Common myeloid progenitor, CD34-positive (primary cell): Measurements from ENCODE around the gene DIPK1B.
A peak's percentile ranks its signal among the peaks of the same experiment; 100 is the strongest.
"Not testable (repeated sequence)": the region's sequence is repeated elsewhere in the genome, so short reads cannot be mapped to it uniquely, and the experiment has no call there.

Experiments used
- CTCF ChIA-PET: fragments of 350-600 bp; sonication (Branson Sonifier 250); formaldehyde crosslinking; loops from one replicate; lab custom pipeline; 2021; ENCODE audit warnings: antibody characterized with exemption; lab: Charles Lee
- POLR2A ChIA-PET: fragments of 350-600 bp; sonication (Branson Sonifier 250); formaldehyde crosslinking; loops from one replicate; lab custom pipeline; 2021; ENCODE audit warnings: antibody characterized with exemption; lab: Charles Lee
- DNase-seq, 3 donors: peaks; one replicate each; pipeline versions ENCODE4 v3.0.0 to v3.0.0-alpha.2; 2013
- H3K27ac ChIP-seq, 2 experiments: 1 replicate in 1 of 2; 2 replicates in 1 of 2; pipeline ENCODE4 v1.7.0; 2013; ENCODE audit warnings: inconsistent platforms in 2 of 2, low read length in 2 of 2, mild to moderate bottlenecking in 2 of 2, low read depth in 1 of 2, moderate library complexity in 1 of 2; ENCODE audit not compliant: severe bottlenecking in 2 of 2, insufficient read depth in 1 of 2, poor library complexity in 1 of 2
- H3K27me3 ChIP-seq, 5 experiments: replicated peaks in 2 of 5; 1 replicate in 3 of 5; 2 replicates in 2 of 5; pipeline versions ENCODE4 v1.6.1 to v1.7.0; 2013; ENCODE audit warnings: low read length in 4 of 5, mild to moderate bottlenecking in 2 of 5, moderate library complexity in 2 of 5, inconsistent platforms in 1 of 5; ENCODE audit not compliant: insufficient read depth in 5 of 5, control insufficient read depth in 4 of 5
- H3K36me3 ChIP-seq, 4 experiments: 1 replicate in 2 of 4; 2 replicates in 2 of 4; pipeline versions ENCODE4 v1.6.1 to v1.7.0; 2013; ENCODE audit warnings: low read length in 3 of 4, control low read depth in 1 of 4, mild to moderate bottlenecking in 1 of 4; ENCODE audit not compliant: control insufficient read depth in 4 of 4, insufficient read depth in 4 of 4
- H3K4me1 ChIP-seq, 4 experiments: 1 replicate in 3 of 4; 2 replicates in 1 of 4; pipeline versions ENCODE4 v1.6.1 to v1.7.1; 2013; ENCODE audit warnings: low read length in 3 of 4, mild to moderate bottlenecking in 3 of 4, control low read depth in 1 of 4, inconsistent platforms in 1 of 4, moderate library complexity in 1 of 4; ENCODE audit not compliant: control insufficient read depth in 4 of 4, insufficient read depth in 4 of 4; ENCODE audit errors: control extremely low read depth in 1 of 4
- H3K4me3 ChIP-seq, 7 experiments: 1 replicate in 4 of 7; 2 replicates in 3 of 7; pipeline versions ENCODE4 v1.5.1 to v1.7.0; 2013; ENCODE audit warnings: mild to moderate bottlenecking in 7 of 7, low read length in 6 of 7, moderate library complexity in 6 of 7, inconsistent platforms in 2 of 7, low read depth in 2 of 7, control low read depth in 1 of 7; ENCODE audit not compliant: insufficient read depth in 4 of 7, control insufficient read depth in 1 of 7; ENCODE audit errors: extremely low read depth in 1 of 7
- H3K9me3 ChIP-seq, 5 experiments: 1 replicate in 4 of 5; 2 replicates in 1 of 5; pipeline versions ENCODE4 v1.6.1 to v1.7.1; 2013; ENCODE audit warnings: low read length in 4 of 5, mild to moderate bottlenecking in 2 of 5, inconsistent platforms in 1 of 5, low read depth in 1 of 5, moderate library complexity in 1 of 5; ENCODE audit not compliant: control insufficient read depth in 4 of 5, insufficient read depth in 2 of 5; ENCODE audit errors: control extremely low read depth in 1 of 5
- WGBS: methylation state at CpG from one replicate; pipeline ENCODE4 v1.1.5; 2013; ENCODE audit not compliant: insufficient coverage; 5-methylcytosine and 5-hydroxymethylcytosine counted together

DIPK1B gene

DNA sequence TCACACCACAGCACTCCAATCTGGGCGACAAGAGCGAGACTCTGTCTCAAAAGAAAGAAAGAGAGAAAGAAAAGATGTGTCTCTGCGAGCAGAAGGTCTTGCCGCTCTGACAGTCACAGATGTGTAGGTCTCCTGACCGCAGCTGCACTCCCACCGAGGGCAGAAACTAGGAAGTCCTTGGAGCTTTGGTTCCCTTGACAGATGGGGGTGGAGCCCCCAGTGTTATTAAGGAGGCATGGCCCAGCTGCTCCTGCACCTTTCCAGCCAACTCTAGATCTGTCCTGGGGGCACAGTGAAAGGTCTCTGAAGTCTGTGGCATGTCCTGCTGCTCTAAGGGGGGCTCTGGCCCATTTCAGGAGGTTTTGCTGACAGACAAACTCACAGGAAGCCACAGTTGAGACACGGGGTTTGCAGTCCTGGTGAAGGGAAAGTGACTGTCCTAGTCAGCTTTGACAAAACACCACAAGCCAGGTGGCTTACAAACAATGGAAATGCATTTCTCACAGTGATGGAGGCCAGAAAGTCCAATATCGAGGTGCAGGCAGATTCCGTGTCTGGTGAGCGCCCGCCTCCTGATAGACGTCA, 9.0 kb upstream of the DIPK1B start:
- CTCF ChIA-PET = interaction anchor here (0.6 to 3.4 kb wide), 9 partner anchors 10 to 46 kb away, joined by 3 to 14 read pairs (median 6); no protein-coding TSS in a partner anchor
- H3K4me3 ChIP-seq = peak overlapping the region in 4 of 7 experiments; percentile 8 to 25 (median 11)
- POLR2A ChIA-PET = interaction anchor here (0.7 to 4.7 kb wide), 6 partner anchors 10 to 56 kb away, joined by 3 to 99 read pairs (median 16); partner anchors contain the start of gene DIPK1B
- no peak overlapping the region for H3K27ac ChIP-seq
- H3K4me1 ChIP-seq = peaks cover 2 to 65% (median 59%) of the 10 kb centered on the region in 4 experiments
- no peaks in the 10 kb centered on the region for H3K36me3 ChIP-seq
- peak; percentile 73 to 93 (median 91) for DNase-seq
- H3K9me3 ChIP-seq = no peaks in the 10 kb centered on the region
- 47% methylated on average over 12 of the region's 12 CpGs for WGBS
- no peaks in the 10 kb centered on the region for H3K27me3 ChIP-seq

DNA sequence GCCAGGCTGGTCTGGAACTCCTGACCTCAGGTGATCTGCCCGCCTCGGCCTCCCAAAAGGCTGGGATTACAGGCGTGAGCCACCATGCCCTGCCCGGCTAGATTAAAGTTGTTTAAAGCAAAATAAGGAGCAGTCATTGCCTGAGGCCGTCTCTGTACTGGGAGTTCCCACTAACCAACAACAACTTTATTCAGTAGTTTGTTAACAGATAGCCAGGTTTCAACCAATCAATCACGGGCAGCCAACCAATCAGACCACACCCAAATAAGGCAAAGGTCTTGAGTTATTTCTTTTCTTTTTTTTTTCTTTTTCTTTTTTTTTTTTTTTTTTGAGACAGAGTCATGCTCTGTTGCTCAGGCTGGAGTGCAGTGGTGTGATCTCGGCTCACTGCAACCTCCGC, 7.6 kb upstream of the DIPK1B start:
- not testable (repeated sequence) for H3K27ac ChIP-seq, H3K36me3 ChIP-seq, H3K4me3 ChIP-seq, H3K9me3 ChIP-seq, H3K27me3 ChIP-seq, DNase-seq
- CTCF ChIA-PET = interaction anchor here (0.6 to 1.2 kb wide), 2 partner anchors 11 to 38 kb away, joined by 3 read pairs; no protein-coding TSS in a partner anchor
- WGBS = 95% methylated on average over 7 of the region's 8 CpGs
- H3K4me1 ChIP-seq = peaks cover 2 to 58% (median 57%) of the 10 kb centered on the region in 4 experiments
- POLR2A ChIA-PET = interaction anchor here (0.5 to 1.6 kb wide), 3 partner anchors 9 to 496 kb away, joined by 3 to 9 read pairs (median 4); partner anchors contain the start of gene TPRN

DNA sequence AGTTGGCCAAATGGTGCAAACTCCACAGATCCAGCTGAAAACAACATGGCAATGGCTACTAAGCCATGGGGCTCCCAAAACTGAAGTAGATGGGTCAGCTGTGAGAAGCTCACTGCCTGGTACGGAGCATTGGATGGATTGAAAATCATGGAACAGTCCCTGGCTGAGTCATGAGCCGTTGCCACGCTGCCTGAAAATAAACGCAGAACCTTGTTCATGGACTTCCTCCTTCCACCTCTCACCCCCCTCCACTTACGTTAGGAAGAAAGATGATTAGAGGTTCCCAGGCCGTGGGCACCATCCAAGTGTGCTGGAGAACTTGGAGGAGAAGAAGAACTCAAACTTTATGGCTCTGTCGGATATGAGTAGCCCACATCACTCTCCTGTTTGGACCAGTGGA, 6.8 kb upstream of the DIPK1B start:
- peak in 2 of 3 donors; percentile 62 to 69 for DNase-seq
- no peaks in the 10 kb centered on the region for H3K36me3 ChIP-seq
- POLR2A ChIA-PET = interaction anchor here (1.3 to 1.6 kb wide), 2 partner anchors 8 to 21 kb away, joined by 3 to 9 read pairs; no protein-coding TSS in a partner anchor
- WGBS = 44% methylated on average over 3 of the region's 7 CpGs
- no peak overlapping the region for H3K27ac ChIP-seq
- H3K27me3 ChIP-seq = no peaks in the 10 kb centered on the region
- H3K9me3 ChIP-seq = no peaks in the 10 kb centered on the region
- peaks cover 2 to 51% (median 51%) of the 10 kb centered on the region in 4 experiments for H3K4me1 ChIP-seq
- CTCF ChIA-PET = interaction anchor here (0.6 to 1.6 kb wide), 6 partner anchors 8 to 39 kb away, joined by 3 to 4 read pairs (median 3); no protein-coding TSS in a partner anchor
- H3K4me3 ChIP-seq = peak overlapping the region in 1 of 7 experiments; percentile 2

DNA sequence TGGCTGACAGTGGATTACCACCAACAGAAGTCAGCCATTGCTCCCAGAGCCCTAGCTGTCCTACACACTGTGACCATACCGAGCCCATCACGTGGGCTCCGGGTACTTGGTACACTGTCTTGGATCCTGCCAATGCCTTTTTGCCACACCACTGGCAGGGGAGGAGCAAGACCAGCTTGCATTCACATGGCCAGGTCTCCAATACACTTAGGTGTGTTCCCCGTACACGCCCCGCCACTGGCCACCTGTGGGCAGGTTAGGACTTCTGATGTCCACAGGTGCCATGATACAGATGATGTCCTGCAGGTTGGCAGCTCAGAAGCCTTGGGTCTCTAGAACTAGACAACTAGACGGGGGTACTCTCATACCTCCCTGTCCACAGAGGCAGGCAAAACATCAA, 5.4 kb upstream of the DIPK1B start:
- POLR2A ChIA-PET = interaction anchor here (0.9 kb wide), 1 partner anchor 21 kb away, joined by 3 read pairs; no protein-coding TSS in a partner anchor
- H3K9me3 ChIP-seq = no peaks in the 10 kb centered on the region
- H3K4me3 ChIP-seq = no peak overlapping the region
- DNase-seq = no peak
- 96% methylated on average over 7 of the region's 7 CpGs for WGBS
- CTCF ChIA-PET = interaction anchor here (1.5 to 1.6 kb wide), 3 partner anchors 12 to 20 kb away, joined by 3 to 5 read pairs (median 3); no protein-coding TSS in a partner anchor
- H3K4me1 ChIP-seq = peaks cover 2 to 46% (median 44%) of the 10 kb centered on the region in 4 experiments
- H3K27ac ChIP-seq = no peak overlapping the region
- H3K27me3 ChIP-seq = no peaks in the 10 kb centered on the region
- H3K36me3 ChIP-seq = no peaks in the 10 kb centered on the region

GRCh38 chr9:136707849-136708517, 4.4 kb upstream of the DIPK1B start:
- peaks cover 0 to 40% (median 37%) of the 10 kb centered on the region in 4 experiments for H3K4me1 ChIP-seq
- POLR2A ChIA-PET = interaction anchor here (1.1 to 2.0 kb wide), 2 partner anchors 11 to 20 kb away, joined by 3 to 5 read pairs; no protein-coding TSS in a partner anchor
- CTCF ChIA-PET = interaction anchor here (0.8 to 1.6 kb wide), 6 partner anchors 10 to 222 kb away, joined by 3 to 5 read pairs (median 3); no protein-coding TSS in a partner anchor

GRCh38 chr9:136709454-136710109, 2.8 kb upstream of the DIPK1B start:
- Histone ChIP-seq H3K9me3 (no peaks in the 10 kb centered on the region), H3K27ac (no peak overlapping the region), H3K36me3 (no peaks in the 10 kb centered on the region), H3K4me3 (no peak overlapping the region), H3K4me1 (peaks cover 0 to 40% (median 37%) of the 10 kb centered on the region in 4 experiments), H3K27me3 (no peaks in the 10 kb centered on the region)
- CTCF ChIA-PET = no interaction called here
- POLR2A ChIA-PET = interaction anchor here (0.6 to 2.0 kb wide), 2 partner anchors 9 to 19 kb away, joined by 3 to 5 read pairs; no protein-coding TSS in a partner anchor
- DNase-seq = no peak
- 94% methylated on average over 22 of the region's 24 CpGs for WGBS

More at GRCh38 chr9:136707849-136708517, 4.4 kb upstream of the DIPK1B start:
- Histone ChIP-seq H3K27me3 (no peaks in the 10 kb centered on the region), H3K9me3 (no peaks in the 10 kb centered on the region), H3K36me3 (no peaks in the 10 kb centered on the region), H3K27ac (peak overlapping the region in 1 of 2 experiments; percentile 14), H3K4me3 (no peak overlapping the region)
- 88% methylated on average over 18 of the region's 22 CpGs for WGBS
- no peak for DNase-seq
